Activated naive CD8-positive, alpha-beta T cell (primary cell): ENCODE measurements around the gene DOCK2.
A peak's percentile ranks its signal among the peaks of the same experiment; 100 is the strongest.

Source experiments
- H3K27ac Mint-ChIP-seq: one replicate; pipeline ENCODE4 v1.8.0; 2021; ENCODE audit warnings: mixed read lengths
- H3K27me3 Mint-ChIP-seq: one replicate; pipeline ENCODE4 v1.8.0; 2021; ENCODE audit warnings: mixed read lengths
- H3K36me3 Mint-ChIP-seq: one replicate; pipeline ENCODE4 v1.8.0; 2021; ENCODE audit warnings: mixed read lengths
- H3K4me1 Mint-ChIP-seq: one replicate; pipeline ENCODE4 v1.8.0; 2021; ENCODE audit warnings: low read depth, mixed read lengths
- H3K4me3 Mint-ChIP-seq: one replicate; pipeline ENCODE4 v1.8.0; 2021; ENCODE audit warnings: mild to moderate bottlenecking, mixed read lengths
- H3K9me3 Mint-ChIP-seq: one replicate; pipeline ENCODE4 v1.8.0; 2021; ENCODE audit warnings: low read depth, mixed read lengths

The DOCK2 gene

DNA sequence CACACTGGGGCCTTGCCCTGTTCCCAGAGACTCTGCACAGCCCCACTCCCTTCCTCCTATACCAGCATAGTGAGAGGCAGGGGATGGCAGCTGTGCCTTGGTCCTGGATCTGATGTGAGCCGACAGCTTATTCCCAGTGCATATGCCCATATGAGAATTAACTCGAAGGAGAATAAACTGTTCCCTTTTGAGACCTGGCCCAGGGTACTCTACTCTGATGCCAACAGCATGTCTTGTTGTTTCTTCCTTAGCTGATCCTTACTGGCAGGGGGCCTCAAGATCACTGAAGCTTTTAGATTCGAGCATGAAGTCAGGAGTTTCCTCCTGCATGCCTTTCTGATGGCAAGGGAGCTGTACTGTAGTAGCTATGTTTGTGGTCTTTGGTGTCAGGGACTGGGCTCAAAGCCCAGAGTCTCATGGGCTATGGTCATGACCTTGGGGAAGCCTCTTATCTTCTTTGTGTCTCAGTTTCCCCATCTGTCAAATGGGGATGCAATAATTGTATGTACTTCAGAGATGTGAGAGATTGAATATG lies 57.1 kb downstream of the DOCK2 start:
- Mint-ChIP-seq H3K9me3 (no peaks in the 10 kb centered on the region), H3K4me3 (no peak overlapping the region), H3K27me3 (no peaks in the 10 kb centered on the region), H3K36me3 (peaks cover 16% of the 10 kb centered on the region), H3K4me1 (no peaks in the 10 kb centered on the region), H3K27ac (no peak overlapping the region)

DNA sequence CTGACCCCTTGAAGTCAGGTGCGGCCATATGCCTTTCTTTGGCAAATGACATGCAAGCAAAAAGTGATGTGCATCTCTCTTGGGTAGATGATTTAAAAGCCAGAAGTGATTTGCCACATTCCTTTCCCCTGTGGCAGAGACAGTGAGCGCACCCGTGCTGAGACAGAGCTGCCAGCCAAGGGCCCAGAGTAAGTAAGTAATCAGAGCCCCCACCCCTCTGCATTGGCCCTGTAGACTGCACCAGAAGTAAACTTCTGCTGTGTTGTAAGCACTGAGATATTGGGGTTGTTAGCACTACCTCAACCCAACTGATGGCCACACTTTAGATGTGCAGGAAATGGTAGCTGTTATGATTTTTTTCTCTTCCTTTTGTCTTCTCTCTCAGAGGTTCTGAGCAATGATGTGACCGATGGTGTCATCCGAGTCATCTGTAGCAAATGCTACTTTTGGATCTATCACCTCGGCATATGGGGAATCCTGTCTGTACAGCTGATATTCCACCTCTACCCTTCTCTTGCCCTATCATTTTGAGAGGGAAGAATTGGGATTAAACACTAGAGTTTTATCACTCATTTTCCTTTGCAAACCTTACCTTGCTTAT lies 58.0 kb downstream of the DOCK2 start:
- Mint-ChIP-seq H3K4me1 (no peaks in the 10 kb centered on the region), H3K9me3 (no peaks in the 10 kb centered on the region), H3K36me3 (peaks cover 14% of the 10 kb centered on the region), H3K27ac (no peak overlapping the region), H3K27me3 (no peaks in the 10 kb centered on the region), H3K4me3 (no peak overlapping the region)

DNA sequence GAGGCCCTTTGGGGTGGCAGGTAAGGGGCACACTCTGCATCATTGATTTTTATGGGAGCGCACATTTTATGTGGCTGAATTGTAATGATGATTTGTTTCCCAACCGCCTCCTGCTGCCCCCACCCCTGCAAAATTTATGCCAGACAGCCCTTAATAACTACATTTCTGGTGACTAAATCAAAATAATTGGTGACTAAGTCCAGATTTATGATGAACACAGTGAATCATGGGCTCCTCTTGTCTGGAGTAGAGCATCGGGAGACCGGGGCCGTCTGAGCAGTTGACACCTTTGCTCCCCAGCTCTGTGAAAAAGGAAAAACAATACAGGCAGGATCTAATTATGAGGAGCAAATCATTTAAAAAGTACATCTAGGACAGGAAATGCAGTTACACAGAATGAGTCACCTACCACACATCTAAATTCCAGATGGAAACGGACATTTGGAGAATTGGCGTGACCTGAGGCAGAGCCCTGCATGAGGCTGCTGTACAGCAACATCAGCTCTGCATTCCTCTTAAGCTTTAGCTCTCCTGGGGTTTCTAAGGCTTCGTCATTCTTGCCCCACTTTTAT lies 58.9 kb downstream of the DOCK2 start:
- no peaks in the 10 kb centered on the region for H3K9me3 Mint-ChIP-seq
- no peak overlapping the region for H3K4me3 Mint-ChIP-seq
- H3K36me3 Mint-ChIP-seq, result peaks cover 9% of the 10 kb centered on the region
- no peaks in the 10 kb centered on the region for H3K4me1 Mint-ChIP-seq
- H3K27ac Mint-ChIP-seq, result no peak overlapping the region
- H3K27me3 Mint-ChIP-seq, result no peaks in the 10 kb centered on the region

DNA sequence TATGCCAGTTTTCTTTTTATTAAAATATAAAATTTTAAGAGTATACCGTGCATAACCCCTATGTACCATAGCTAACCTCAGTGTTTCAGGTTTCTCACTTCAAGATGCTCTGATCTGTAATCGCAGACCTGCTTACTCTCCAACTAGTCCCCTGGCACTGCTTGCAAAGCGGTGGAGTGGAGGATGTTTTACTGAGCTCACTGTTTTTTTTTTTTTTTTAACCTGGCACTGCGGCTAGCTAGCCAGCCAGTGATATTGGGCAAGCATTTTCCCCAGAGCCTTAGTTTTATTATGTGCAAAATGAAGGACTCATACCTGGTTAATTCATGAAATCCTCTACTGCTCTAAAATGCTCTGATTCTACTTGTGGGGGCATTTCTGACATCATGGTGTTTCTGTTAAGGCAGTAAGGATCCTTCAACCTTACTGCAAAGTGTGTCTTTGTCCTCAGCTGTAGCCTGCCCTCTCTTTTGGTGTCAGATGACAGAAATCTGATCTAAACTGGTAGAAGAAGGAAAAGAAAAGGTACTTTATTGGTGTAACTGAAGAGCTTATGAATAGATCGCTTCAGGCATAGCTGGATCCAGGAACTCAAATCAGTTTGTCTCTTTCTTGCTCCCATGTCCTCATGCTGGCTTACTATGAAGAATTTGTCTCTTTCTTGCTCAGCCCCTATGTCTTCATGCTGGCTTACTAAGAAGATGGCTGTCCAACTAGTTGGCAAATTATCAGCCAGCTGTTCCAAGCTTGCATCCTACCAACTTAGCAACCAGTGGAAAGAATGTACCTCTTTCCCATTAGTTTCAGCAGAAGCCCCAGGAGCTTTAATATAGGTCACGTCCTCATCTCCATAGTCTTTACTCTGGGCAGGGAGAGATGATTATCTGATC lies 59.8 kb downstream of the DOCK2 start:
- Mint-ChIP-seq H3K36me3 (peaks cover 11% of the 10 kb centered on the region), H3K4me1 (no peaks in the 10 kb centered on the region), H3K9me3 (no peaks in the 10 kb centered on the region), H3K27me3 (no peaks in the 10 kb centered on the region), H3K4me3 (no peak overlapping the region), H3K27ac (no peak overlapping the region)

DNA sequence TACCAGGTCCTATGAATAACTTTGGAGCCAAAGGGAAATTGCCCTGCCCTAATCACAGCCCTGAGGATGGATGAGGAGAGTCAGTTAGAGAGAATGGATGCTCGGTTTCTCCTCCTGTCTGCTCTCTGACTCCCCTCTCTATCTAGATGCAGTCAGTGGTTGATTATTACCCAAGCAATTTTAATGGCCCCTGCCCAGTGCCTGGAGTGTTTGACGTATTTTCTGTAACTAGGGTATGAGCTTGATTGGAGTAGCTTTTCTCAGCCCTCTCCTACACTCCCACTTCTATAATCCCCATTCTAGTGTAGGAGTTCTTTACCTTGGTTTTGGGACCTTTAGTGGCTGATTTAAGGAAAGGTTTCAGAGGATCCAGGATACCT lies 60.4 kb downstream of the DOCK2 start:
- peaks cover 14% of the 10 kb centered on the region for H3K36me3 Mint-ChIP-seq
- no peak overlapping the region for H3K27ac Mint-ChIP-seq
- H3K9me3 Mint-ChIP-seq, result no peaks in the 10 kb centered on the region
- no peaks in the 10 kb centered on the region for H3K27me3 Mint-ChIP-seq
- no peak overlapping the region for H3K4me3 Mint-ChIP-seq
- peaks cover 1% of the 10 kb centered on the region for H3K4me1 Mint-ChIP-seq

DNA sequence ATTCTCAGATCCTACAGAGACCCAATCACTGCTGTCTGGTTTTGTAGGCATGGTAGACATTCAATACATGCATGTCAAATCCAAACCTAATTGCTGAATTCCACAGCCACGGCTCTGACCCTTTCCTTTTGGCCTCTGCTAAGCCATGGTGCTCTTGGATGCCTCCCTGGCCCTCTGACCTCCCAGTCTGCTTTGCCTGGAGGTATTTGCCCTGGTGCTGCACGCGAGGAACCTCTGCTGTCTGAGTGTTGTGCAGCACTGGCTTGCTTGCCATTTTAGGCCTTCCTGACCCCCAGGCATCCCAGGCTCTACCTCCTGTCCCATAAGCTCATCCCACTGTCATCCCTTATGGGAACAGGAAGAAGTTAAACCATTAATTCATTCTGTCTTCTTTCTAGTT lies 60.9 kb downstream of the DOCK2 start:
- H3K4me1 Mint-ChIP-seq, result peaks cover 3% of the 10 kb centered on the region
- H3K36me3 Mint-ChIP-seq, result peaks cover 14% of the 10 kb centered on the region
- H3K27me3 Mint-ChIP-seq, result no peaks in the 10 kb centered on the region
- no peak overlapping the region for H3K4me3 Mint-ChIP-seq
- H3K27ac Mint-ChIP-seq, result peak overlapping the region; percentile 6
- no peaks in the 10 kb centered on the region for H3K9me3 Mint-ChIP-seq

DNA sequence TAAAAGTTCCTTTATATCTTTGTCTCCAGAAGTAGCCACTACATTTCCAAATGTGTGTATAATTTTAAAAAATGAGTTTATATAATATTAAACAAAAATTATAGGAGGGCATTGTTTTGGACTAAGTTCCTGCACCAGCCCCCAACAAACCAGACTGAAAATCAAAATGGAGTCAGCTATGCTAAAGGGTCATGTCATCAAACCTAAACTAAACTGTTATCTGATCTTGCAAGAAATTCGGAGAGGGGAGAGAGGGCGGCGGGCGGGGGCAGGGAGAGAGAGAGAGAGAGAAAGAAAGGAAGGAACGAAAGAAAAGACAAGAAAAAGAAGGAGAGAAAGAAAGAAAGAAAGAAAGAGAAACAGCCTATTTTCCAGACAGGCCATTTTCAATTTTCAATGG lies 63.5 kb downstream of the DOCK2 start:
- Mint-ChIP-seq H3K4me3 (no peak overlapping the region), H3K27ac (no peak overlapping the region), H3K4me1 (peaks cover 5% of the 10 kb centered on the region), H3K9me3 (no peaks in the 10 kb centered on the region), H3K27me3 (no peaks in the 10 kb centered on the region), H3K36me3 (peaks cover 17% of the 10 kb centered on the region)

DNA sequence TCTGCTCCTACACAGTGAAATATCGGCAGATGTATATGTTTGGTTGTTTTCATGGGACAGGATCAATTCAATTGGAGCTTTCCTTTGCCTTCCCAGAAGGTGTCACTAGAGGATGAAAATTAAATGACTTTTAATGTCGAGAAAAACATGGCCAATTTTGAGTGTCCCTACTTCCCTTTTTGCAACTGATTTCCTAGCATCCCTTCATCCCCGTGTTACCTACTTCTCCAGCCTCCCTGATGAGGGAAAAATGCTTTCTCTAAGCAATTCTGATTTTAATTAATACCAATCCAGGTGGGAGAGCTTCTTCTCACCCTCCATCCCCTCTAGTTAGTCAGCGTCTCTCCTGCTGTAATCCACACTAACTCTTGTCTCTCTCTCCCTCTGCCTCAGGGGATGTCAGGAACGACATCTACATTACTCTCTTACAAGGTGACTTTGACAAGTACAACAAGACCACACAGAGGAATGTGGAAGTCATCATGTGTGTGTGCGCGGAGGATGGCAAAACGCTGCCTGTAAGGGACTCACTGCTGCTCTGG lies 64.9 kb downstream of the DOCK2 start:
- Mint-ChIP-seq H3K9me3 (no peaks in the 10 kb centered on the region), H3K4me1 (peaks cover 5% of the 10 kb centered on the region), H3K36me3 (peaks cover 20% of the 10 kb centered on the region), H3K4me3 (no peak overlapping the region), H3K27me3 (no peaks in the 10 kb centered on the region), H3K27ac (peak overlapping the region; percentile 11)

DNA sequence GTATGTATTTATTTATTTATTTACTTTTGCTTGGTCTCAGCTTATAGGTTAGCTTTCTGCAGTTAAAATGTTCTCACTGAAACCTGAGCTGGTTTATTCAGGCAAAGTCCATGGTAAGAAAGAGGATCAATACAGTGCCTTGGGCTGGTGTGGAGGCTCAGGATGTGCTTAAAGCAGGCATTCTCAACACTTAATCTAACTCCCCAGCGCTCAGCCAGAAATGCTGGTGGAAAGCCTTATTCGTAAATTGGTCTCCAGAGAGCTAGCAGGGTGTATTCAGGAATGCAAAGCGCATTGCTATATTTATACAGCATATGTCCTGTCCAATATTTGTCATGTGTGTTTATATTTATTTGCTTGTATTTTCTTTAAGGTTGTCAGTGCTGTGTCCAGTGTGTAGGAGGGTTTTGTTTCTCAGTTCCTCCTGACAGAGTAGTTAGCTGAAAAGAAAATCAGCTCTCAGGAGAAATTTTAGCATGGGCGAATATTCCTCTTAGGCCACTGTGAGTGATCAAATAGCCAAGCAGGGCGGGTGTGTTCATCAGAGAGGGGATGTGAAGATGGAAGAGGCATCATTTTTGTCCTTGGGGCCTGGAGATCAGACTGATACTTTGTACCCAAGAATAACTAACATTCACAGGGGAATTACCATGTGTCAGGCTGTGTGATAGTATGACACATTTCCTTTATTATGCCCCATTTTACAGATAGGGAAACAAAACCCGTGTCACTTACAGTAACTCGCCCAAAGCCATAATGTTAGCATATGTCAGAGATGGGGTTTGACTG lies 65.8 kb downstream of the DOCK2 start:
- H3K4me3 Mint-ChIP-seq, result no peak overlapping the region
- H3K9me3 Mint-ChIP-seq, result no peaks in the 10 kb centered on the region
- peaks cover 22% of the 10 kb centered on the region for H3K36me3 Mint-ChIP-seq
- H3K27ac Mint-ChIP-seq, result peak overlapping the region; percentile 64
- peaks cover 5% of the 10 kb centered on the region for H3K4me1 Mint-ChIP-seq
- H3K27me3 Mint-ChIP-seq, result no peaks in the 10 kb centered on the region

DNA sequence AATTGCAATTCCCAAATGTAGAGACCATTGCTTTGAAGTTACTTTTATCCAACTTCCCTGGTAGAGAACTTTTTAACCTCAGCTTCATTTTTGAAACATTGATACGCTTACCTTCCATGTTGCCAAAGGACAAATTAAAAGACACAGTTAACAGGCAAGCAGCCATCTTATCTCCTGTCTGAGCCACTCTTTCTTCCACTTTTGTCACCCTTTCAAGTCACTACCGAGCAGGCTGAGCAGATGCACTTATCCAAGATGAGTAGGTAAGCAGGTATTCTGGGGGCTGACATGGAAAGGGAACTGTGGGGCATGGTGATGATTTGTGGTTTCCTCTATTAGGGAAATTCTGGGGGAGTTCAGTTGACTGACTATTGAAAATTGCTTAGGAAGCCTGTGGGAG lies 66.7 kb downstream of the DOCK2 start:
- H3K4me3 Mint-ChIP-seq, result no peak overlapping the region
- no peaks in the 10 kb centered on the region for H3K9me3 Mint-ChIP-seq
- H3K27me3 Mint-ChIP-seq, result no peaks in the 10 kb centered on the region
- peaks cover 5% of the 10 kb centered on the region for H3K4me1 Mint-ChIP-seq
- peaks cover 18% of the 10 kb centered on the region for H3K36me3 Mint-ChIP-seq
- H3K27ac Mint-ChIP-seq, result no peak overlapping the region

DNA sequence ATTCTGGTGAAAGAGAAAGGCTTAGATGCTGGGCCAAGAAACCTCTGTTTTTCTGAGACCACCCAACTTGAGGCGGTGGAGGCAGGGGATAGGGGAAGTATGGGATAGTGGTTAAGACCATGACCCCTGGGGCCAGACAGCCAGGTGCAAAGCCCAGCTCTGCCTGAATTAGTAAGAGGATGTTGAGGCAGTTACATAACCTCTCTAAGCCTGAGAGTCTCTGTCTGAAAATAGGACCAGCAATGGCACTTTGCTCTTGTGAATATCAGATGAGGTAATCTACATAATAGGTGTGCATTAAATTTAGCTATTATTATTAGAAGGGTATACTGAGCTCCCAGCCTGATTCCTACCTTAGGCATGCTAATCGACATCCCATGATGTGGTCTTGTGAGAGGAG lies 68.2 kb downstream of the DOCK2 start:
- H3K4me1 Mint-ChIP-seq, result peaks cover 5% of the 10 kb centered on the region
- H3K36me3 Mint-ChIP-seq, result peaks cover 21% of the 10 kb centered on the region
- H3K9me3 Mint-ChIP-seq, result no peaks in the 10 kb centered on the region
- H3K27ac Mint-ChIP-seq, result peak overlapping the region; percentile 41
- H3K27me3 Mint-ChIP-seq, result no peaks in the 10 kb centered on the region
- no peak overlapping the region for H3K4me3 Mint-ChIP-seq

DNA sequence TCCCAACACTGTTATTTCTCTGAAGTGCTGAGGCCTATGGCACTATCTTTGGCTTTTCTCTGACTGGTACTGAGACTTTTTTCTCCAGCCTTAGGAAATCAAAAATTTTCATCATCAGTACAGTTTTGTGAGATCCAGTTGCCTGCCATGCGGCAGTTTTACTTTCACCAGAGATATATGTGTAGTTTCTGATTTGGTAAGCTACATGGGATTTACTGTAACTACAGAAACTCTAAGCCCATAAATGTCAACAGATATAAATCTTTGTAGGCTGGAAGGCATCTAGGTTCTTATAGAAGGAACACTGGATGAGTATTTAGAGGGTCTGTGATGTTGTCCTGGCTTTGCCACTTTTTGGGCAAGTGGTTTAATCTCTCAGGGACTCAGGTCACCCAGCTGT lies 69.0 kb downstream of the DOCK2 start:
- H3K4me3 Mint-ChIP-seq, result no peak overlapping the region
- H3K27me3 Mint-ChIP-seq, result no peaks in the 10 kb centered on the region
- H3K4me1 Mint-ChIP-seq, result peaks cover 5% of the 10 kb centered on the region
- peak overlapping the region; percentile 68 for H3K27ac Mint-ChIP-seq
- H3K9me3 Mint-ChIP-seq, result no peaks in the 10 kb centered on the region
- H3K36me3 Mint-ChIP-seq, result peaks cover 21% of the 10 kb centered on the region

DNA sequence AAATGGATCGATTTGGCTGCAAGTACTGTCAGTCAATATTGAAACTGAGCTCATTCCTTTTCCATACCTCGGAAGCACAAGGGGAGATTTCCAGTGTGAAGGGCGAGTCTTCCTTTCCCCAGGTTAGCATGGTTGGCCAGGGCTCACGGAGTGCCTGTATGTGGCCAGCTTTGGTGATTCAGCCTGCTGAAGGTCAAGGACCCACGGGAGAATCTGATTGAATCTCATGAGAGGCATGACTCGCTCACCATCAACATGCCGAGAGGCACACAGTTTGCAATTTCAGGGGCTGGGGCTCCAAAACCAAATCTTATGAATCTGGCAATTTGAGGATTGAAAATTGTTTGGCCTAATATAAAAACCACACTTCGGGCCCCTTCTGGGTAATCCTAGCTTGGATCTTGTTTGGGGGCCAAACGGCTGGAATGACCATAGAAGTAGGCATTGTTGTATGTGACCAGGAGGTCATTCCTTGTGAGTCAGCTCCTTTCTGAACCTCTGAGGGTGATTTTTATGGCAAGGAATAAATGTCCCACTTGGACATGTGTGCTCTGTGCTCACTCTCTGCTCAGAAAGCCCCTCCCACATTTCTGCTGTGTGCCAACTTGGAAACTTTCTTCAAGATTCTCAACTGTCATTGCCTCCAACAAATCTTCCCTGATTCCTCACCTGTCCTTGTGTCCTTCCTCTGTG lies 69.8 kb downstream of the DOCK2 start:
- Mint-ChIP-seq H3K36me3 (peaks cover 21% of the 10 kb centered on the region), H3K4me3 (no peak overlapping the region), H3K4me1 (peaks cover 5% of the 10 kb centered on the region), H3K9me3 (no peaks in the 10 kb centered on the region), H3K27me3 (no peaks in the 10 kb centered on the region), H3K27ac (peak overlapping the region; percentile 68)

DNA sequence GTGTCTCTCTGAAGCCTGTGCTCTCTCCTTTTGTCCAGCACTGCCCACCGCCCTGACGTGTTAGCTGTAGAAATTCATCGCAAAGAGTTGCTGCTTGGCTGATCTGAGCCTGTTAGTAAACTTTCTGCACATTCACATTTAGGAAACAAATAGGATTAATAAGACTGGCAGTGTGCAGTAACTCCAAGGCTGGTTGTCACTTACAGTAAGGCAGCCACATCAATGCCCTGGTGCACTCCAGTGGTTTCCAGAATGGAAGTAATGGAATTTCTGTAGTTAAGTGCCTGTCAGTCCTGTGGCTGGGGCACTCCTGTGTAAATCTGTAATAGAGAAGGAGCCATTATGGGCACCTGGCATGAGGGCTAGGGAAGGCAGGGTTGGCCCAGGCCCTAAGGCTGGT lies 70.6 kb downstream of the DOCK2 start:
- Mint-ChIP-seq H3K4me1 (peaks cover 3% of the 10 kb centered on the region), H3K36me3 (peaks cover 19% of the 10 kb centered on the region), H3K4me3 (no peak overlapping the region), H3K9me3 (no peaks in the 10 kb centered on the region), H3K27ac (no peak overlapping the region), H3K27me3 (no peaks in the 10 kb centered on the region)
